K562 (cell line): ENCODE results near the gene NFS1. TPM values are rescaled to one million over a fixed set of nuclear protein-coding genes. Genes with fewer than 3 reads are reported as not detected.

Experiments
- BCLAF1 ChIP-seq, 2 experiments: fragments of 450-650 bp in 1 of 2; IDR thresholded peaks; 2 replicates each; pipeline ENCODE4 v1.6.1; 2011 to 2017; ENCODE audit warnings: low read depth in 2 of 2, antibody characterized with exemption in 1 of 2, borderline replicate concordance in 1 of 2, low read length in 1 of 2, mild to moderate bottlenecking in 1 of 2, mixed read lengths in 1 of 2; ENCODE audit not compliant: control insufficient read depth in 1 of 2
- CHD2 ChIP-seq: IDR thresholded peaks from 2 replicates; pipeline ENCODE4 v1.6.1; 2011; ENCODE audit warnings: low read depth, low read length
- EHMT2 ChIP-seq: fragments of 450-650 bp; IDR thresholded peaks from 2 replicates; pipeline ENCODE4 v1.6.1; 2018; ENCODE audit warnings: antibody characterized with exemption
- FOXP1 ChIP-seq: sonication (generic); formaldehyde crosslinking; IDR thresholded peaks from 2 replicates; pipeline ENCODE4 v1.8.0; 2022; ENCODE audit warnings: mild to moderate bottlenecking, missing genetic modification reagents
- ID3 ChIP-seq, 2 experiments: fragments of 250-450 bp in 1 of 2; fragments of 450-650 bp in 1 of 2; sonication (Bioruptor Pico) in 1 of 2; IDR thresholded peaks; 2 replicates each; pipeline versions ENCODE4 v1.6.1 to v1.8.0; 2016 to 2021; ENCODE audit warnings: mild to moderate bottlenecking in 2 of 2, moderate library complexity in 2 of 2, missing compliant biosample characterization in 1 of 2, missing genetic modification characterization in 1 of 2
- KDM1A ChIP-seq, 2 experiments: fragments of 450-650 bp; IDR thresholded peaks; 2 replicates each; pipeline ENCODE4 v1.6.1; 2016; ENCODE audit warnings: mild to moderate bottlenecking in 2 of 2
- TCF7L2 ChIP-seq: fragments of 150-350 bp; IDR thresholded peaks from 2 replicates; pipeline ENCODE4 v1.6.1; 2016; ENCODE audit warnings: low read depth, mild to moderate bottlenecking, low read length, moderate library complexity
- TSC22D4 ChIP-seq: fragments of 450-650 bp; IDR thresholded peaks from 2 replicates; pipeline ENCODE4 v1.6.1; 2016; ENCODE audit warnings: missing genetic modification characterization, missing biosample characterization, control low read depth
- ZNF280A ChIP-seq: fragments of 450-650 bp; IDR thresholded peaks from 2 replicates; pipeline ENCODE4 v1.6.1; 2018; ENCODE audit warnings: mild to moderate bottlenecking, low read depth; ENCODE audit not compliant: partially characterized antibody
- ZNF431 ChIP-seq: sonication (generic); formaldehyde crosslinking; IDR thresholded peaks from 2 replicates; pipeline ENCODE4 v1.8.0; 2022; ENCODE audit warnings: mild to moderate bottlenecking, missing genetic modification reagents
- ZNF699 ChIP-seq: fragments of 250-450 bp; sonication (Bioruptor Pico); IDR thresholded peaks from 2 replicates; pipeline ENCODE4 v1.8.0; 2021; ENCODE audit warnings: mild to moderate bottlenecking, moderate library complexity; ENCODE audit not compliant: insufficient replicate concordance
- ZNF764 ChIP-seq: fragments of 250-450 bp; sonication (Bioruptor Pico); IDR thresholded peaks from 2 replicates; pipeline ENCODE4 v1.4.0; 2020; ENCODE audit warnings: low read depth, mild to moderate bottlenecking, moderate library complexity
- polyA plus RNA-seq, 8 experiments: library from polyadenylated mRNA; depleted of rRNA in 4 of 8; stranded (reverse) in 5 of 8; unstranded in 3 of 8; fragments of >200 nt; fragmentation: Nextera tagmentation in 2 of 8; fragmentation: Illumina TruSeq in 1 of 8; extraction: Ambion mirVana in 2 of 8; extraction: Trizol in 1 of 8; gene quantifications; 2 replicates each; pipeline versions ENCODE4 v1.2.1 to v1.2.3, GENCODE V29; 2011 to 2014; ENCODE audit warnings: inconsistent platforms in 1 of 8, missing spikeins in 1 of 8
- total RNA-seq, 7 experiments: library from RNA; depleted of rRNA in 6 of 7; stranded (reverse); fragments of >200 nt in 6 of 7; fragmentation: Illumina TruSeq in 2 of 7; extraction: Trizol in 2 of 7; gene quantifications; 2 replicates each; pipeline versions ENCODE4 v1.2.1 to v1.2.3, GENCODE V29; 2011 to 2021; ENCODE audit warnings: low replicate concordance in 1 of 7
- TF ChIP-seq, protein P1 (sequence below): fragments of 250-450 bp; sonication (Bioruptor Pico); IDR thresholded peaks from 2 replicates; pipeline ENCODE4 v1.8.0; 2022; ENCODE audit warnings: inconsistent platforms
- TF ChIP-seq, protein P2 (sequence below): fragments of 450-650 bp; IDR thresholded peaks from one replicate; pipeline ENCODE4 v1.6.1; 2018; ENCODE audit warnings: mild to moderate bottlenecking, moderate library complexity; ENCODE audit not compliant: partially characterized antibody
- TF ChIP-seq, protein P3 (sequence below), 3 experiments: IDR thresholded peaks in 2 of 3; conservative IDR thresholded peaks in 1 of 3; 2 replicates each; pipeline ENCODE4 v1.5.1; 2011 to 2012; ENCODE audit warnings: low read length in 3 of 3, mild to moderate bottlenecking in 3 of 3, control low read depth in 2 of 3, improper control_type of control experiment in 1 of 3, inconsistent platforms in 1 of 3, low read depth in 1 of 3, mixed read lengths in 1 of 3, moderate library complexity in 1 of 3; ENCODE audit not compliant: insufficient read depth in 2 of 3

NFS1 gene
- total and polyA plus RNA-seq, 9 of the 15 experiments (the other 6 are each of a cell fraction or from before 2014, with no cell fraction given) = 11.5 to 84.8 (median 47.1) TPM

GRCh38 chr20:35741892-35742740 is 43.0 kb upstream of the NFS1 start, which contains the start of gene RBM39 (continued):
- TF ChIP-seq, protein P1, sequence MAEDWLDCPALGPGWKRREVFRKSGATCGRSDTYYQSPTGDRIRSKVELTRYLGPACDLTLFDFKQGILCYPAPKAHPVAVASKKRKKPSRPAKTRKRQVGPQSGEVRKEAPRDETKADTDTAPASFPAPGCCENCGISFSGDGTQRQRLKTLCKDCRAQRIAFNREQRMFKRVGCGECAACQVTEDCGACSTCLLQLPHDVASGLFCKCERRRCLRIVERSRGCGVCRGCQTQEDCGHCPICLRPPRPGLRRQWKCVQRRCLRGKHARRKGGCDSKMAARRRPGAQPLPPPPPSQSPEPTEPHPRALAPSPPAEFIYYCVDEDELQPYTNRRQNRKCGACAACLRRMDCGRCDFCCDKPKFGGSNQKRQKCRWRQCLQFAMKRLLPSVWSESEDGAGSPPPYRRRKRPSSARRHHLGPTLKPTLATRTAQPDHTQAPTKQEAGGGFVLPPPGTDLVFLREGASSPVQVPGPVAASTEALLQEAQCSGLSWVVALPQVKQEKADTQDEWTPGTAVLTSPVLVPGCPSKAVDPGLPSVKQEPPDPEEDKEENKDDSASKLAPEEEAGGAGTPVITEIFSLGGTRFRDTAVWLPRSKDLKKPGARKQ (CRISPR knock-in tag) = no peak
- TF ChIP-seq BCLAF1 (IDR thresholded peaks at IDR 0.05; ENCODE audit: borderline replicate concordance in 1 of 2, control insufficient read depth in 1 of 2, low read depth in 2 of 2, low read length in 1 of 2) = no peak
- TF ChIP-seq, protein P2, sequence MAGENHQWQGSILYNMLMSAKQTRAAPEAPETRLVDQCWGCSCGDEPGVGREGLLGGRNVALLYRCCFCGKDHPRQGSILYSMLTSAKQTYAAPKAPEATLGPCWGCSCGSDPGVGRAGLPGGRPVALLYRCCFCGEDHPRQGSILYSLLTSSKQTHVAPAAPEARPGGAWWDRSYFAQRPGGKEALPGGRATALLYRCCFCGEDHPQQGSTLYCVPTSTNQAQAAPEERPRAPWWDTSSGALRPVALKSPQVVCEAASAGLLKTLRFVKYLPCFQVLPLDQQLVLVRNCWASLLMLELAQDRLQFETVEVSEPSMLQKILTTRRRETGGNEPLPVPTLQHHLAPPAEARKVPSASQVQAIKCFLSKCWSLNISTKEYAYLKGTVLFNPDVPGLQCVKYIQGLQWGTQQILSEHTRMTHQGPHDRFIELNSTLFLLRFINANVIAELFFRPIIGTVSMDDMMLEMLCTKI = no peak
- no peak for TF ChIP-seq ZNF764 (CRISPR knock-in tag)
- TF ChIP-seq ID3 (CRISPR knock-in tag; IDR thresholded peaks at IDR 0.05) = no peak
- TF ChIP-seq ID3 (tag; IDR thresholded peaks at IDR 0.05) = peak; percentile 37; the same call in 1 of the 2 replicates
- peak; percentile 88; the same call in 1 of the 2 replicates for TF ChIP-seq FOXP1 (CRISPR knock-in tag)
- TF ChIP-seq TCF7L2 = peak; percentile 32; the same call in 1 of the 2 replicates
- TF ChIP-seq, protein P3, sequence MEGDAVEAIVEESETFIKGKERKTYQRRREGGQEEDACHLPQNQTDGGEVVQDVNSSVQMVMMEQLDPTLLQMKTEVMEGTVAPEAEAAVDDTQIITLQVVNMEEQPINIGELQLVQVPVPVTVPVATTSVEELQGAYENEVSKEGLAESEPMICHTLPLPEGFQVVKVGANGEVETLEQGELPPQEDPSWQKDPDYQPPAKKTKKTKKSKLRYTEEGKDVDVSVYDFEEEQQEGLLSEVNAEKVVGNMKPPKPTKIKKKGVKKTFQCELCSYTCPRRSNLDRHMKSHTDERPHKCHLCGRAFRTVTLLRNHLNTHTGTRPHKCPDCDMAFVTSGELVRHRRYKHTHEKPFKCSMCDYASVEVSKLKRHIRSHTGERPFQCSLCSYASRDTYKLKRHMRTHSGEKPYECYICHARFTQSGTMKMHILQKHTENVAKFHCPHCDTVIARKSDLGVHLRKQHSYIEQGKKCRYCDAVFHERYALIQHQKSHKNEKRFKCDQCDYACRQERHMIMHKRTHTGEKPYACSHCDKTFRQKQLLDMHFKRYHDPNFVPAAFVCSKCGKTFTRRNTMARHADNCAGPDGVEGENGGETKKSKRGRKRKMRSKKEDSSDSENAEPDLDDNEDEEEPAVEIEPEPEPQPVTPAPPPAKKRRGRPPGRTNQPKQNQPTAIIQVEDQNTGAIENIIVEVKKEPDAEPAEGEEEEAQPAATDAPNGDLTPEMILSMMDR (IDR thresholded peaks at IDR 0.05 in 2 of 3, conservative IDR thresholded peaks at IDR 0.05 in 1 of 3; ENCODE audit: insufficient read depth in 2 of 3, low read depth in 1 of 3, low read length in 3 of 3) = peak; percentile 29 to 58 (median 41); a peak in 5 of 6 replicates
- no peak for TF ChIP-seq ZNF280A
- TF ChIP-seq ZNF431 (CRISPR knock-in tag) = no peak
- no peak for TF ChIP-seq ZNF699 (CRISPR knock-in tag)
- TF ChIP-seq TSC22D4 (tag) = no peak
- TF ChIP-seq CHD2 = peak; percentile 100
- TF ChIP-seq EHMT2 = no peak
- no peak for TF ChIP-seq KDM1A (IDR thresholded peaks at IDR 0.05)
